ENCODE data around the gene PLEK.
A peak's percentile ranks its signal among the peaks of the same experiment; 100 is the strongest.
"Not testable (repeated sequence)": the region's sequence is repeated elsewhere in the genome, so short reads cannot be mapped to it uniquely, and the experiment has no call there.

Gene PLEK

GRCh38 chr2:68434981-68435380 is 69.9 kb downstream of the PLEK start:
- TF ChIP-seq POLR2AphosphoS5 (IDR thresholded peaks at IDR 0.05; ENCODE audit: low read depth, low read length) (no peak), TAF1 (IDR thresholded peaks at IDR 0.05; ENCODE audit: borderline replicate concordance, low read depth, low read length) (no peak), POLR2A (IDR thresholded peaks at IDR 0.05; ENCODE audit: low read depth, low read length) (no peak)
- FAIRE-seq (peak; percentile 51), DNase-seq (ENCODE audit: insufficient read length) (no peak)

- FAIRE-seq, result no peak
- TF ChIP-seq POLR2AphosphoS5 (IDR thresholded peaks at IDR 0.05; ENCODE audit: low read depth, low read length), result no peak
- no peak for TF ChIP-seq TAF1 (IDR thresholded peaks at IDR 0.05; ENCODE audit: borderline replicate concordance, low read depth, low read length)
- no peak for TF ChIP-seq POLR2A (IDR thresholded peaks at IDR 0.05; ENCODE audit: low read depth, low read length)
- no peak for DNase-seq (ENCODE audit: insufficient read length)
Measured at GRCh38 chr2:68435615-68436014, 70.5 kb downstream of the PLEK start.

- no peak for DNase-seq (ENCODE audit: insufficient read length)
- no peak for TF ChIP-seq TAF1 (IDR thresholded peaks at IDR 0.05; ENCODE audit: borderline replicate concordance, low read depth, low read length)
- no peak for TF ChIP-seq POLR2A (IDR thresholded peaks at IDR 0.05; ENCODE audit: low read depth, low read length)
- no peak for TF ChIP-seq POLR2AphosphoS5 (IDR thresholded peaks at IDR 0.05; ENCODE audit: low read depth, low read length)
- FAIRE-seq, result peak; percentile 53
Measured at GRCh38 chr2:68436270-68436669, 71.2 kb downstream of the PLEK start.

- TF ChIP-seq TAF1 (IDR thresholded peaks at IDR 0.05; ENCODE audit: borderline replicate concordance, low read depth, low read length), result no peak
- TF ChIP-seq POLR2A (IDR thresholded peaks at IDR 0.05; ENCODE audit: low read depth, low read length), result peak; percentile 100
- peak; percentile 99 for TF ChIP-seq POLR2AphosphoS5 (IDR thresholded peaks at IDR 0.05; ENCODE audit: low read depth, low read length)
- peak; percentile 90 for FAIRE-seq
- no peak for DNase-seq (ENCODE audit: insufficient read length)
Measured at GRCh38 chr2:68438455-68439303, 73.6 kb downstream of the PLEK start.

GRCh38 chr2:68441179-68441993 is 76.3 kb downstream of the PLEK start:
- peak; percentile 99 for FAIRE-seq
- peak; percentile 36 for DNase-seq (ENCODE audit: insufficient read length)
- no peak for TF ChIP-seq TAF1 (IDR thresholded peaks at IDR 0.05; ENCODE audit: borderline replicate concordance, low read depth, low read length)
- TF ChIP-seq POLR2A (IDR thresholded peaks at IDR 0.05; ENCODE audit: low read depth, low read length), result no peak
- TF ChIP-seq POLR2AphosphoS5 (IDR thresholded peaks at IDR 0.05; ENCODE audit: low read depth, low read length), result no peak

GRCh38 chr2:68441994-68442322 is 76.9 kb downstream of the PLEK start:
- DNase-seq (ENCODE audit: insufficient read length) (no peak), FAIRE-seq (no peak)
- TF ChIP-seq POLR2AphosphoS5 (IDR thresholded peaks at IDR 0.05; ENCODE audit: low read depth, low read length), result no peak
- TF ChIP-seq POLR2A (IDR thresholded peaks at IDR 0.05; ENCODE audit: low read depth, low read length), result no peak

GRCh38 chr2:68446425-68446824 is 81.3 kb downstream of the PLEK start:
- DNase-seq (ENCODE audit: insufficient read length); FAIRE-seq: not testable (repeated sequence)

Data from GM12892 (cell line).